ENCODE data around the gene RNF224. TPM values are rescaled to one million over a fixed set of nuclear protein-coding genes. Genes with fewer than 3 reads are reported as not detected.
A peak's percentile ranks its signal among the peaks of the same experiment; 100 is the strongest.

RNF224 gene
- total RNA-seq, 1 donor from 2014 or later = 0.35 TPM

- DNase-seq = no peak
- peak overlapping the region; percentile 99 for H3K4me3 ChIP-seq
- H3K27ac ChIP-seq = no peak overlapping the region
- TF ChIP-seq CTCF (IDR thresholded peaks at IDR 0.05) = no peak
- H3K9me3 ChIP-seq = no peaks in the 10 kb centered on the region
- peaks cover 58% of the 10 kb centered on the region for H3K36me3 ChIP-seq
- peaks cover 34% of the 10 kb centered on the region for H3K4me1 ChIP-seq
- ATAC-seq = no peak
- H3K27me3 ChIP-seq = no peaks in the 10 kb centered on the region
- intact Hi-C loops (cut with DNase I) = no loop called here
Observed at GRCh38 chr9:137186385-137186784, 40.9 kb upstream of the RNF224 start.

GRCh38 chr9:137187386-137187785, 39.9 kb upstream of the RNF224 start:
- no peak for DNase-seq
- no peak for ATAC-seq
- Histone ChIP-seq H3K36me3 (peaks cover 57% of the 10 kb centered on the region), H3K27me3 (no peaks in the 10 kb centered on the region), H3K4me3 (peak overlapping the region; percentile 99), H3K4me1 (peaks cover 34% of the 10 kb centered on the region), H3K27ac (peak overlapping the region; percentile 95), H3K9me3 (no peaks in the 10 kb centered on the region)
- TF ChIP-seq CTCF (IDR thresholded peaks at IDR 0.05) = no peak
- intact Hi-C loops (cut with DNase I) = no loop called here

- H3K27ac ChIP-seq = peak overlapping the region; percentile 95
- no peak for TF ChIP-seq CTCF (IDR thresholded peaks at IDR 0.05)
- intact Hi-C loops (cut with DNase I) = no loop called here
- peak overlapping the region; percentile 99 for H3K4me3 ChIP-seq
- H3K4me1 ChIP-seq = peaks cover 34% of the 10 kb centered on the region
- peaks cover 50% of the 10 kb centered on the region for H3K36me3 ChIP-seq
- no peak for DNase-seq
- no peak for ATAC-seq
- H3K9me3 ChIP-seq = no peaks in the 10 kb centered on the region
- no peaks in the 10 kb centered on the region for H3K27me3 ChIP-seq
Observed at GRCh38 chr9:137188086-137188489, 39.2 kb upstream of the RNF224 start.

- peak; percentile 97 for DNase-seq
- no peaks in the 10 kb centered on the region for H3K9me3 ChIP-seq
- peaks cover 44% of the 10 kb centered on the region for H3K36me3 ChIP-seq
- intact Hi-C loops (cut with DNase I) = no loop called here
- peak within 1 kb of the TSS; percentile 99 for H3K4me3 ChIP-seq
- ATAC-seq = peak; percentile 90
- H3K27ac ChIP-seq = peak within 1 kb of the TSS; percentile 95
- H3K4me1 ChIP-seq = peaks cover 34% of the 10 kb centered on the region
- no peaks in the 10 kb centered on the region for H3K27me3 ChIP-seq
- TF ChIP-seq CTCF (IDR thresholded peaks at IDR 0.05) = peak; percentile 31
Observed at GRCh38 chr9:137188490-137189296, 38.6 kb upstream of the RNF224 start, which contains the start of the genes ANAPC2 and SSNA1. ANAPC2 (minus strand) TSS chr9:137188560; CDS start chr9:137188532, 28 bp downstream. SSNA1 (plus strand) TSS chr9:137188676; CDS start chr9:137188727, 51 bp downstream.

- Histone ChIP-seq H3K36me3 (peaks cover 40% of the 10 kb centered on the region), H3K27me3 (no peaks in the 10 kb centered on the region), H3K9me3 (no peaks in the 10 kb centered on the region), H3K4me3 (peak overlapping the region; percentile 99), H3K27ac (peak overlapping the region; percentile 95), H3K4me1 (peaks cover 34% of the 10 kb centered on the region)
- DNase-seq (no peak), ATAC-seq (no peak)
- intact Hi-C loops (cut with DNase I) = no loop called here
- TF ChIP-seq CTCF (IDR thresholded peaks at IDR 0.05) = no peak
Observed at GRCh38 chr9:137189297-137190295, 37.7 kb upstream of the RNF224 start.
